ENCODE results near the gene FYB2.

The FYB2 gene

GRCh38 chr1:56834137-56834900 is 15.1 kb upstream of the FYB2 start:
- no peak for DNase-seq (ENCODE audit: extremely low read depth in 1 of 2, low read depth in 1 of 2)

GRCh38 chr1:56833088-56833487 is 13.9 kb upstream of the FYB2 start:
- no peak for DNase-seq (ENCODE audit: extremely low read depth in 1 of 2, low read depth in 1 of 2)

GRCh38 chr1:56831871-56832693 is 12.9 kb upstream of the FYB2 start:
- peak; percentile 15 to 20 for DNase-seq (ENCODE audit: extremely low read depth in 1 of 2, low read depth in 1 of 2)

- no peak for DNase-seq (ENCODE audit: extremely low read depth in 1 of 2, low read depth in 1 of 2)
Observed at GRCh38 chr1:56830052-56830451, 10.8 kb upstream of the FYB2 start.

- no peak for DNase-seq (ENCODE audit: extremely low read depth in 1 of 2, low read depth in 1 of 2)
Observed at GRCh38 chr1:56827711-56828110, 8.5 kb upstream of the FYB2 start.

GRCh38 chr1:56825436-56825835 is 6.2 kb upstream of the FYB2 start:
- DNase-seq (ENCODE audit: extremely low read depth in 1 of 2, low read depth in 1 of 2) = no peak

GRCh38 chr1:56824938-56825337 is 5.7 kb upstream of the FYB2 start:
- no peak for DNase-seq (ENCODE audit: extremely low read depth in 1 of 2, low read depth in 1 of 2)

- DNase-seq (ENCODE audit: extremely low read depth in 1 of 2, low read depth in 1 of 2) = no peak
Observed at GRCh38 chr1:56824271-56824670, 5.1 kb upstream of the FYB2 start.

GRCh38 chr1:56821462-56821797 is 2.2 kb upstream of the FYB2 start:
- DNase-seq (ENCODE audit: extremely low read depth in 1 of 2, low read depth in 1 of 2) = no peak

- DNase-seq (ENCODE audit: extremely low read depth in 1 of 2, low read depth in 1 of 2) = peak; percentile 25 to 62
Observed at GRCh38 chr1:56820755-56821461, 1.7 kb upstream of the FYB2 start.

- DNase-seq (ENCODE audit: extremely low read depth in 1 of 2, low read depth in 1 of 2) = no peak
Observed at GRCh38 chr1:56817716-56818463, 1.3 kb downstream of the FYB2 start.

- no peak for DNase-seq (ENCODE audit: extremely low read depth in 1 of 2, low read depth in 1 of 2)
Observed at GRCh38 chr1:56816909-56817308, 2.3 kb downstream of the FYB2 start.

- DNase-seq (ENCODE audit: extremely low read depth in 1 of 2, low read depth in 1 of 2) = no peak
Observed at GRCh38 chr1:56816264-56816663, 2.9 kb downstream of the FYB2 start.

GRCh38 chr1:56814205-56814604 is 5.0 kb downstream of the FYB2 start:
- no peak for DNase-seq (ENCODE audit: extremely low read depth in 1 of 2, low read depth in 1 of 2)

- no peak for DNase-seq (ENCODE audit: extremely low read depth in 1 of 2, low read depth in 1 of 2)
Observed at GRCh38 chr1:56811331-56811730, 7.9 kb downstream of the FYB2 start.

- no peak for DNase-seq (ENCODE audit: extremely low read depth in 1 of 2, low read depth in 1 of 2)
Observed at GRCh38 chr1:56808410-56808809, 10.8 kb downstream of the FYB2 start.

- DNase-seq (ENCODE audit: extremely low read depth in 1 of 2, low read depth in 1 of 2) = no peak
Observed at GRCh38 chr1:56806804-56807203, 12.4 kb downstream of the FYB2 start.

- DNase-seq (ENCODE audit: extremely low read depth in 1 of 2, low read depth in 1 of 2) = no peak
Observed at GRCh38 chr1:56803561-56804156, 15.5 kb downstream of the FYB2 start.

GRCh38 chr1:56799605-56800400 is 19.4 kb downstream of the FYB2 start:
- no peak for DNase-seq (ENCODE audit: extremely low read depth in 1 of 2, low read depth in 1 of 2)

- DNase-seq (ENCODE audit: extremely low read depth in 1 of 2, low read depth in 1 of 2) = no peak
Observed at GRCh38 chr1:56798053-56798471, 21.1 kb downstream of the FYB2 start.
